ENCODE results near the gene SLF2. TPM values are rescaled to one million over a fixed set of nuclear protein-coding genes. Genes with fewer than 3 reads are reported as not detected.

Gene SLF2
- total RNA-seq, 1 experiment from 2014 or later, result 13.6 TPM

DNA sequence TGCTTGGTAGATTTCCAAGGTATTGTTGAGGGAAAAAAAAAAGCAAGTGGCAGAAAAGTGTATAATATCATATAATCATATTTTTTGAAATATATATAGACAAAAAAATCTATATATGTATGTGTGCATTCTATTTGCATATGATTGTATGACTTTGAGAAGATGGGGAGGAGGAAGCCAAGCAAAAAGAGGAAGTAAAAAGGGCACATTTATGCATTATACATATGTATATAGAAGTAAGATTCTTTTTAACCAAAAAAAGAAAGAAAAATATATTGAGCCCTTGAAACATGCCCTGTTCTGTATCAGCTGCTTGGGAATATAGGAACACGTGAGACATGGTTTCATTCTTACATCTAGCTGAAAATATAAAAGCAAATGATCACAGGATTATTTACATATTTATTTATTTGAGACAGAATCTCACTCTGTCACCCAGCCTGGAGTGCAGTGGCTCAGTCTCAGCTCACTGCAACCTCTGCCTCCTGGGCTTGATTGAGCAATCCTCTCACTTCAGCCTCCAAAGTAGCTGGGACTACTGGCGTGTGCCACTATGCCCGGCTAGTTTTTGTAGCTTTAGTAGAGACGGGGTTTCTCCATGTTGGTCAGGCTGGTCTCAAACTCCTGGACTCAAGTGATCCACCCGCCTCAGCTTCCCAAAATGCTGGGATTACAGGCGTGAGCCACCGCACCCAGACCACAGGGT is 18.0 kb upstream of the SLF2 start:
- ChIA-PET POLR2A (ENCODE audit: unreplicated experiment) (no interaction called here), CTCF (interaction anchor here (0.6 kb wide), 1 partner anchor 103 kb away, joined by 4 read pairs; no protein-coding TSS in a partner anchor)
- no peaks in the 10 kb centered on the region for H3K27me3 ChIP-seq (ENCODE audit: insufficient read depth, low read depth)
- H3K4me1 ChIP-seq (replicated peaks; ENCODE audit: insufficient read depth), result peaks cover 15% of the 10 kb centered on the region
- no peaks in the 10 kb centered on the region for H4K20me1 ChIP-seq (ENCODE audit: insufficient read depth)
- H3K79me2 ChIP-seq (ENCODE audit: low read depth), result no peaks in the 10 kb centered on the region
- DNase-seq, result no peak
- no peaks in the 10 kb centered on the region for H3K9me2 ChIP-seq (ENCODE audit: insufficient read depth)
- intact Hi-C loops (cut with micrococcal nuclease; ENCODE audit: unreplicated experiment), result no loop called here
- no peaks in the 10 kb centered on the region for H3K9me3 ChIP-seq (ENCODE audit: insufficient read depth, low read depth)
- H3K27ac ChIP-seq, result no peak overlapping the region
- no peak overlapping the region for H3K4me2 ChIP-seq
- no peak overlapping the region for H3K4me3 ChIP-seq
- TF ChIP-seq, protein P1, sequence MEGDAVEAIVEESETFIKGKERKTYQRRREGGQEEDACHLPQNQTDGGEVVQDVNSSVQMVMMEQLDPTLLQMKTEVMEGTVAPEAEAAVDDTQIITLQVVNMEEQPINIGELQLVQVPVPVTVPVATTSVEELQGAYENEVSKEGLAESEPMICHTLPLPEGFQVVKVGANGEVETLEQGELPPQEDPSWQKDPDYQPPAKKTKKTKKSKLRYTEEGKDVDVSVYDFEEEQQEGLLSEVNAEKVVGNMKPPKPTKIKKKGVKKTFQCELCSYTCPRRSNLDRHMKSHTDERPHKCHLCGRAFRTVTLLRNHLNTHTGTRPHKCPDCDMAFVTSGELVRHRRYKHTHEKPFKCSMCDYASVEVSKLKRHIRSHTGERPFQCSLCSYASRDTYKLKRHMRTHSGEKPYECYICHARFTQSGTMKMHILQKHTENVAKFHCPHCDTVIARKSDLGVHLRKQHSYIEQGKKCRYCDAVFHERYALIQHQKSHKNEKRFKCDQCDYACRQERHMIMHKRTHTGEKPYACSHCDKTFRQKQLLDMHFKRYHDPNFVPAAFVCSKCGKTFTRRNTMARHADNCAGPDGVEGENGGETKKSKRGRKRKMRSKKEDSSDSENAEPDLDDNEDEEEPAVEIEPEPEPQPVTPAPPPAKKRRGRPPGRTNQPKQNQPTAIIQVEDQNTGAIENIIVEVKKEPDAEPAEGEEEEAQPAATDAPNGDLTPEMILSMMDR (conservative IDR thresholded peaks at IDR 0.05), result no peak
- TF ChIP-seq EZH2 (IDR thresholded peaks at IDR 0.05; ENCODE audit: low read depth), result no peak
- no peak overlapping the region for H2AFZ ChIP-seq
- no peaks in the 10 kb centered on the region for H3K36me3 ChIP-seq (ENCODE audit: low read depth)
- peaks cover 10% of the 10 kb centered on the region; the same call in 1 of the 2 replicates for H3F3A ChIP-seq (ENCODE audit: insufficient read depth, low read depth)
- BruUV-seq (replicated peaks), result no TSS peak

DNA sequence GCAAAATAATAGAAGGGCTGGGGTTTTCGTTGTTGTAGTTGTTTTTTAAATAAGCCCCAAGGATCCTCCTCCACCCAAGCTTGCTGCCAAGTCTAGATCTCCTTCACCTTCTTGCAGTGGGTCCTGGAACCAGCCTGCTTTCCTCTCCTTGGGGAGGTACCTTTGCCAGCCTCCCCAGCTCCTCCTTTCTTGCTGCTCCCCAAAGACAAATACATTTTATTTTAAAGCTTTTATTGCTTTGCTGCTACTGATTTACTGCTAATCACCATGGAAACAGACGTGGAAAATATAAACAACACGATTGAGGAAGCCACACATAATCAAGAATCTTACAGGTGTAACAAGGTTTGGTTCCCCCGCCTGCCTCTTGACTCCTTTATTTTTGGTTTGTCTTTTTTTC is 17.4 kb upstream of the SLF2 start:
- CTCF ChIA-PET, result no interaction called here
- Histone ChIP-seq H3K9me2 (ENCODE audit: insufficient read depth) (no peaks in the 10 kb centered on the region), H3K4me1 (replicated peaks; ENCODE audit: insufficient read depth) (peaks cover 9% of the 10 kb centered on the region), H3K27me3 (ENCODE audit: insufficient read depth, low read depth) (no peaks in the 10 kb centered on the region), H3K4me2 (no peak overlapping the region), H3K36me3 (ENCODE audit: low read depth) (no peaks in the 10 kb centered on the region), H3F3A (ENCODE audit: insufficient read depth, low read depth) (peaks cover 6% of the 10 kb centered on the region; the same call in 1 of the 2 replicates), H3K79me2 (ENCODE audit: low read depth) (no peaks in the 10 kb centered on the region), H3K27ac (no peak overlapping the region), H3K9me3 (ENCODE audit: insufficient read depth, low read depth) (no peaks in the 10 kb centered on the region), H3K4me3 (no peak overlapping the region), H4K20me1 (ENCODE audit: insufficient read depth) (no peaks in the 10 kb centered on the region), H2AFZ (no peak overlapping the region)
- BruUV-seq (replicated peaks), result no TSS peak
- TF ChIP-seq, protein P1 (conservative IDR thresholded peaks at IDR 0.05), result no peak
- TF ChIP-seq EZH2 (IDR thresholded peaks at IDR 0.05; ENCODE audit: low read depth), result no peak
- intact Hi-C loops (cut with micrococcal nuclease; ENCODE audit: unreplicated experiment), result no loop called here
- POLR2A ChIA-PET (ENCODE audit: unreplicated experiment), result no interaction called here
- no peak for DNase-seq

DNA sequence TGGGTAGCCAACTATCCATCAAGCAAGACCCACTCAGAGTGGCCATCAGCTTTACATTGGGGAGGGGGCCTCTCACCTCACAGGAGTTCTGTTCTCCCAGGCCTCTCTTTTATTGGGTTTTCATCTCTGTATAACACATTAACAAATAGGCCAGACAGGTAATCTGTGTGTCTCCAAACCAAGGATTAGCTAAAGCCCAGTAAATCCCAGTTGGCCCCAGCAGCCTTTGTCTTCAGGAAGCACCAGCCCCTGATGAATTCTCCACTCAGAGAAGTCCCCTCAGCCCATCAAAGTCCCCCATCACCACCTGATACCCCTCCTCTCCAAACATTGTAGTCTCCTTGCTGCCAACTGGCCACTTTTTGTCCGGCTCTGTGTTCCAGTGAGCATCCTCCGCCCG is 16.9 kb upstream of the SLF2 start:
- ChIA-PET CTCF (no interaction called here), POLR2A (ENCODE audit: unreplicated experiment) (no interaction called here)
- Histone ChIP-seq H4K20me1 (ENCODE audit: insufficient read depth) (no peaks in the 10 kb centered on the region), H3K27me3 (ENCODE audit: insufficient read depth, low read depth) (no peaks in the 10 kb centered on the region), H2AFZ (no peak overlapping the region), H3K9me3 (ENCODE audit: insufficient read depth, low read depth) (no peaks in the 10 kb centered on the region), H3K4me2 (no peak overlapping the region), H3K27ac (no peak overlapping the region), H3K9me2 (ENCODE audit: insufficient read depth) (no peaks in the 10 kb centered on the region), H3K4me3 (no peak overlapping the region), H3K4me1 (replicated peaks; ENCODE audit: insufficient read depth) (peaks cover 5% of the 10 kb centered on the region), H3K36me3 (ENCODE audit: low read depth) (no peaks in the 10 kb centered on the region), H3K79me2 (ENCODE audit: low read depth) (no peaks in the 10 kb centered on the region), H3F3A (ENCODE audit: insufficient read depth, low read depth) (peaks cover 2% of the 10 kb centered on the region; the same call in 1 of the 2 replicates)
- no TSS peak for BruUV-seq (replicated peaks)
- TF ChIP-seq, protein P1 (conservative IDR thresholded peaks at IDR 0.05), result no peak
- TF ChIP-seq EZH2 (IDR thresholded peaks at IDR 0.05; ENCODE audit: low read depth), result no peak
- intact Hi-C loops (cut with micrococcal nuclease; ENCODE audit: unreplicated experiment), result no loop called here
- no peak for DNase-seq

All from PC-9 (cell line).